ENCODE results near the gene ARID3A.
"Not testable (repeated sequence)": the region's sequence is repeated elsewhere in the genome, so short reads cannot be mapped to it uniquely, and the experiment has no call there.

ARID3A gene

DNA sequence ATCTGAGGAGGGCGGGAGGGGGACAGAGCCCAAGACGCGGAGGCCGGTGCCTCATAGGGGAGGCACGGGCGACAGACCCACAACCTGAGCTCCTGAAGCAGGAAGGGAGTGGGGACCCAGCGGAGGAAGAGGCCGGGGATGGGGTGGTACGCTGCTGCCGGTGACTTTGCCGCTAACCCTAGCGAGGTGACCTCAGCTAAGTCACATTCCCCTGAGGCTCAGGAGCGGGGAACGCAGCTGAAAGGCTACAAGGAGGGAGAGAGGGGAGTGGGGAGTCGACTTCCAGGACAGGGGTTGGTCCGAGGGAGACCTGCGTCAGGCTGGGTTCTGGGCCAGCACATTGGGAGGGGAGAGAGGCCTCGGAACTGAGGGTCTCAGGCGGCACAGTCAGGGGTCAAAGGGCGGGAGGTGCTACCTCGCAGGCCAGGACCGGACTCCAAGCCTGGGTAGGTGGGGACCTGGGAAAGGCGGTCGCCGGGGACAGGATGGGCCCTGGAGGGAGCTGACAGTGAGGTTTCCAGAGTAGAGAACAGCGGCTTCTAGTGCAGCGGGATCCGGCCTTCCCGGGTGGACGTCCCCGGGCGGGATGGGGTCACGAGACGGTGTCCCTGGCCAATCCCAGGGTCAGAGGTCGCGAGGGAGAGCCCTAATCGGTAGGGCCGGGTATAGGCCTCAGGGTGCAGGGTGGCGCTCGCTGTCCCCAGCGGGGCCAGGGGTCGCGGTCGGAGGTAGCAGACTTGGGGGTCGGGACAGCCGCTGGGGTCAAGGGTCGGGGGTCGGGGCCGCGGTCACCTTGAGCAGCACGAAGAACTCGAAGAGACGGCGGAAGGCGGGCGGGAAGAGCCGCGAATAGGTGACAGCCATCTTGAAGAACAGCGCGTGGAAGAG lies 94.4 kb downstream of the ARID3A start:
- DNase-seq: no peak

DNA sequence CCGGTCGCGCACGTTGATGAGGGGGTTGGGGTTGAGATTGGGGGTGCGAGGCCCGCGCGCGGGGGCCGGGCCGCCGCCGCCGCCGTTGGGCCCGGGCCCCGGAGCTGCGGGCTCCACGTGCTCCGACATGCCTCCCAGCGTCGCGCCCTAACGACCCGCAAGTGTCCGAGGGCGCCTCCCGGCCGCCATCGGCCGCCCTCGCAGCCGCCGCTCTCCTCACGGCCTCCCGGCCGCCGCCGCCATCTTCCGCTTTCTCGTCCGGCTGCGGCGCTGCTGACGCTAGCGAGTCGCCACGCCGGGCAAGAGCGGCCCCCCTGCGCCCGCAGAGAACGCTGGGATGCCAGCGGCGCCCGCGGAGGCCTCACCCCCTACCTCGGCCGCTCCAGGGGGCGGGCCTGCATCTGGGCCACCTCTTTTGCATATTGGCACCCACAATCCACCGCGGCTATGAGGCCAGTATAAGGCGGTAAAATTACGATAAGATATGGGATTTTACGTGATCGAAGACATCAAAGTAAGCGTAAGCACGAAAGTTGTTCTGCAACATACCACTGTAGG lies 95.1 kb downstream of the ARID3A start, which contains the start of gene TMEM259:
TMEM259 (minus strand) TSS at position 256 of the 558 bp plus-strand sequence; CDS start at position 129, 127 bp downstream.
- peak; percentile 95 for DNase-seq

DNA sequence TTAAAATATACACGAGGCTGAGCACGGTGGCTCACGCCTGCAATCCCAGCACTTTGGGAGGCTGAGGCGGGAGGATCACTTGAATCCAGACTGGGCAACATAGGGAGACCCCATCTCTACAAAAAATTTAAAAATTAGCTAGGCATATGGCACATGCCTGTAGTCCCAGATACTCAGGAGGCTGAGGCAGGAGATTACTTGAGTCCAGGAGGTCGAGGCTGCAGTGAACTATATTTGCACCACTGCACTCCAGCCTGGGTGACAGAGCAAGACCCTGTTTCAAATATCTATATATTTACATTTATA lies 98.0 kb downstream of the ARID3A start:
- DNase-seq: not testable (repeated sequence)

DNA sequence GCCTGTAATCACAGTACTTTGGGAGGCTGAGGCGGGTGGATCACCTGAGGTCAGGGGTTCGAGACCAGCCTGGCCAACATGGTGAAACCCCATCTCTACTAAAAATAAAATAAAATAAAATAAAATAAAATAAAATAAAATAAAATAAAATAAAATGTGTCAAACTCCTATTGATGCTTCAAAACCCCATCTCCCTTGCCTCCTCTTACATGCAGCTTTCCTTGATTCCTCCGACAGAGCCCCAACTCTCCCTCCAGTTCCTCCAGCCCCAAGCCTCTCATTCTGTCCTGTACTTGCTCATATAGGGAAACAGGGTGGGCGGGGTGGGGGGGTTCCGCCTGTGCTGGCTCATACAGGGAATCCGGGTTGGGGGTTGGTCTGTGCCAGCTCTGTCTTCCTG lies 99.2 kb downstream of the ARID3A start:
- not testable (repeated sequence) for DNase-seq

All from NCI-H774 (cell line).